ENCODE results near the gene VBP1. TPM values are rescaled to one million over a fixed set of nuclear protein-coding genes. Genes with fewer than 3 reads are reported as not detected.

The VBP1 gene
- total RNA-seq, 1 experiment from 2014 or later, result 83.5 TPM

GRCh38 chrX:155279873-155280272, 63.6 kb downstream of the VBP1 start:
- no peak overlapping the region for H3K23ac ChIP-seq (ENCODE audit: insufficient read length, low read depth, low read length)
- H3K18ac ChIP-seq (ENCODE audit: insufficient read length, low read depth, low read length), result no peak overlapping the region
- no peaks in the 10 kb centered on the region for H3K4me1 ChIP-seq (ENCODE audit: insufficient read depth, low read length)
- H3K4me3 Mint-ChIP-seq, result no peak overlapping the region
- no peak overlapping the region for H2BK120ac ChIP-seq (ENCODE audit: low read depth, low read length, poor library complexity, severe bottlenecking)
- no peak overlapping the region for H3K4ac ChIP-seq (ENCODE audit: low read depth, low read length)
- no peak overlapping the region for H4K5ac ChIP-seq (ENCODE audit: insufficient read length, low read depth, low read length)
- peaks cover 24% of the 10 kb centered on the region for H3K9me3 ChIP-seq (ENCODE audit: control insufficient read depth, low read depth, low read length)
- no peak overlapping the region for H2BK15ac ChIP-seq (ENCODE audit: low read depth, low read length)
- no peak overlapping the region for H2BK5ac ChIP-seq (ENCODE audit: insufficient read length, low read length)
- H3K79me2 ChIP-seq (ENCODE audit: insufficient read depth, low read length), result no peaks in the 10 kb centered on the region
- no peak overlapping the region for H3K56ac ChIP-seq (ENCODE audit: insufficient read length, low read depth, low read length)
- DNase-seq, result no peak
- no peak overlapping the region for H3K14ac ChIP-seq (ENCODE audit: insufficient read depth, low read length)
- H3K23me2 ChIP-seq (ENCODE audit: insufficient read length, low read depth, low read length, poor library complexity, severe bottlenecking), result no peaks in the 10 kb centered on the region
- H3K36me3 Mint-ChIP-seq (ENCODE audit: insufficient read depth in 1 of 3, low read depth in 3 of 3), result peaks cover 0 to 2% (median 0%) of the 10 kb centered on the region in 3 experiments; a peak in 2 of 7 replicates
- peaks cover 65 to 67% of the 10 kb centered on the region in 2 experiments for H3K9me3 Mint-ChIP-seq
- H3K9ac ChIP-seq (ENCODE audit: extremely low read depth, insufficient read length, low read length), result no peak overlapping the region
- H3K79me1 ChIP-seq (ENCODE audit: insufficient read depth, low read depth, low read length, poor library complexity, severe bottlenecking), result no peaks in the 10 kb centered on the region
- H2AK5ac ChIP-seq (ENCODE audit: insufficient read length, low read length), result no peak overlapping the region
- H2AFZ ChIP-seq (ENCODE audit: low read length), result no peak overlapping the region
- no CpG with 5 or more reads among the region's 1 CpG for WGBS (ENCODE audit: extremely low coverage, insufficient read length, low lambda C conversion rate)
- H4K8ac ChIP-seq (replicated peaks; ENCODE audit: insufficient read length, low read depth, low read length), result no peak overlapping the region
- no peak overlapping the region for H4K91ac ChIP-seq (ENCODE audit: insufficient read length, low read depth, low read length)
- H3K27me3 Mint-ChIP-seq (ENCODE audit: low read depth), result no peaks in the 10 kb centered on the region
- no peak overlapping the region for H2BK12ac ChIP-seq (ENCODE audit: insufficient read length, low read depth, low read length)
- H4K20me1 ChIP-seq (ENCODE audit: control insufficient read depth, insufficient read depth, insufficient read length), result no peaks in the 10 kb centered on the region
- no peak for TF ChIP-seq CTCF (conservative IDR thresholded peaks at IDR 0.05)
- no peak overlapping the region for H2BK20ac ChIP-seq (ENCODE audit: low read depth, low read length, poor library complexity, severe bottlenecking)
- H3K27ac ChIP-seq (ENCODE audit: insufficient read length, low read depth, low read length), result no peak overlapping the region
- H3K4me1 Mint-ChIP-seq, result no peaks in the 10 kb centered on the region
- H3K27me3 ChIP-seq (ENCODE audit: insufficient read depth, low read length), result no peaks in the 10 kb centered on the region
- H3K4me2 ChIP-seq (ENCODE audit: insufficient read depth, insufficient read length, low read length), result no peak overlapping the region
- H3K27ac Mint-ChIP-seq, result no peak overlapping the region
- H3T11ph ChIP-seq (ENCODE audit: low read length), result no peak overlapping the region

Other genes with a start within 250 kb of the VBP1 start
- 3.1 and 3.4 TPM in 2 replicates for gene F8, start 193.7 kb upstream of the VBP1 start, total RNA-seq (2021)
- 57.9 and 62.1 TPM in 2 replicates for gene FUNDC2, start 189.6 kb upstream of the VBP1 start, total RNA-seq (2021)
- gene CMC4, start 145.3 kb upstream of the VBP1 start, total RNA-seq (2021), result 6.2 and 7.2 TPM in 2 replicates
- 14.3 and 21.4 TPM in 2 replicates for gene MTCP1, start 145.3 kb upstream of the VBP1 start, total RNA-seq (2021)
- gene BRCC3, start 145.0 kb upstream of the VBP1 start, total RNA-seq (2021), result 27.3 and 29.1 TPM in 2 replicates
- gene RAB39B, start 48.0 kb downstream of the VBP1 start, total RNA-seq (2021), result 6.8 and 7.2 TPM in 2 replicates
- gene CLIC2, start 118.2 kb downstream of the VBP1 start, total RNA-seq (2021), result 0.50 and 0.98 TPM in 2 replicates
- not detected in 2 replicates for gene F8A2, start 165.6 kb downstream of the VBP1 start, total RNA-seq (2021)
- 5.6 and 6.1 TPM in 2 replicates for gene F8A3, start 242.2 kb downstream of the VBP1 start, total RNA-seq (2021)